HepG2 (cell line): ENCODE data around the gene WNT3. TPM values are rescaled to one million over a fixed set of nuclear protein-coding genes. Genes with fewer than 3 reads are reported as not detected.

Experiments used
- ATF3 ChIP-seq: sonication (generic); formaldehyde crosslinking; IDR thresholded peaks from 2 replicates; pipeline ENCODE4 v1.4.0; 2020; ENCODE audit warnings: missing genetic modification reagents
- CBX1 ChIP-seq: IDR thresholded peaks from one replicate; pipeline ENCODE4 v1.6.1; 2016; ENCODE audit warnings: antibody characterized with exemption, low read depth
- EHMT2 ChIP-seq: fragments of 200-600 bp; sonication (generic); IDR thresholded peaks from 2 replicates; pipeline ENCODE4 v1.7.0; 2017; ENCODE audit warnings: antibody characterized with exemption, low read depth, low read length, borderline replicate concordance
- FLYWCH1 ChIP-seq: sonication (generic); formaldehyde crosslinking; IDR thresholded peaks from 2 replicates; pipeline ENCODE4 v1.8.1; 2023; ENCODE audit warnings: mild to moderate bottlenecking, missing genetic modification reagents
- KAT7 ChIP-seq: IDR thresholded peaks from 2 replicates; pipeline ENCODE4 v1.6.1; 2018; ENCODE audit warnings: borderline replicate concordance, missing compliant biosample characterization
- PAX8 ChIP-seq: sonication (generic); formaldehyde crosslinking; IDR thresholded peaks from 2 replicates; pipeline ENCODE4 v1.8.0; 2022; ENCODE audit warnings: mild to moderate bottlenecking, missing genetic modification reagents, borderline replicate concordance
- PHF8 ChIP-seq: sonication (generic); formaldehyde crosslinking; IDR thresholded peaks from 2 replicates; pipeline ENCODE4 v1.5.0; 2020; ENCODE audit warnings: missing genetic modification reagents
- REST ChIP-seq, 2 experiments: IDR thresholded peaks; 2 replicates each; pipeline ENCODE4 v1.6.1; 2011 to 2012; ENCODE audit warnings: low read length in 2 of 2, borderline replicate concordance in 1 of 2, low read depth in 1 of 2, mild to moderate bottlenecking in 1 of 2, moderate library complexity in 1 of 2
- SOX5 ChIP-seq: IDR thresholded peaks from 2 replicates; pipeline ENCODE4 v1.6.1; 2016; ENCODE audit warnings: borderline replicate concordance
- ZFY ChIP-seq: sonication (generic); formaldehyde crosslinking; IDR thresholded peaks from 2 replicates; pipeline ENCODE4 v1.4.0; 2020; ENCODE audit warnings: missing genetic modification reagents
- ZNF350 ChIP-seq: sonication (generic); formaldehyde crosslinking; IDR thresholded peaks from 2 replicates; pipeline ENCODE4 v1.4.0; 2020; ENCODE audit warnings: mild to moderate bottlenecking, low read depth, missing genetic modification reagents, borderline replicate concordance
- ZNF354B ChIP-seq: sonication (generic); formaldehyde crosslinking; IDR thresholded peaks from 2 replicates; pipeline ENCODE4 v1.8.0; 2022; ENCODE audit warnings: mild to moderate bottlenecking, missing genetic modification reagents
- ZNF468 ChIP-seq: sonication (generic); formaldehyde crosslinking; IDR thresholded peaks from 2 replicates; pipeline ENCODE4 v1.8.0; 2022; ENCODE audit warnings: mild to moderate bottlenecking, moderate library complexity, missing genetic modification reagents
- ZNF569 ChIP-seq: sonication (generic); formaldehyde crosslinking; IDR thresholded peaks from 2 replicates; pipeline ENCODE4 v1.5.0; 2020; ENCODE audit warnings: mild to moderate bottlenecking, missing genetic modification reagents, moderate library complexity, borderline replicate concordance
- ZNF777 ChIP-seq: sonication (generic); formaldehyde crosslinking; IDR thresholded peaks from 2 replicates; pipeline ENCODE4 v1.4.0; 2020; ENCODE audit warnings: missing genetic modification reagents
- ZNF879 ChIP-seq: sonication (generic); formaldehyde crosslinking; IDR thresholded peaks from 2 replicates; pipeline ENCODE4 v1.8.1; 2023; ENCODE audit warnings: missing genetic modification reagents
- polyA plus RNA-seq, 8 experiments: library from polyadenylated mRNA; depleted of rRNA in 3 of 8; stranded (reverse) in 7 of 8; unstranded in 1 of 8; fragments of >200 nt; fragmentation: Illumina TruSeq in 4 of 8; extraction: Trizol in 4 of 8; gene quantifications; 2 replicates each; pipeline versions ENCODE4 v1.2.1 to v1.2.3, GENCODE V29; 2011 to 2016; ENCODE audit warnings: low read depth in 4 of 8, missing spikeins in 1 of 8, mixed read lengths in 1 of 8; ENCODE audit not compliant: insufficient read depth in 1 of 8
- total RNA-seq, 5 experiments: library from RNA; depleted of rRNA; stranded (reverse); fragments of >200 nt; fragmentation: Illumina TruSeq; extraction: Trizol; gene quantifications; 2 replicates each; pipeline ENCODE4 v1.2.3, GENCODE V29; 2016; ENCODE audit warnings: low read depth in 1 of 5
- TF ChIP-seq, protein P1 (sequence below): sonication (generic); formaldehyde crosslinking; IDR thresholded peaks from 2 replicates; pipeline ENCODE4 v1.5.0; 2020; ENCODE audit warnings: missing genetic modification reagents
- TF ChIP-seq, protein P2 (sequence below): sonication (generic); formaldehyde crosslinking; IDR thresholded peaks from 2 replicates; pipeline ENCODE4 v1.8.1; 2023; ENCODE audit warnings: missing genetic modification reagents, mild to moderate bottlenecking, borderline replicate concordance
- TF ChIP-seq, protein P3 (sequence below): sonication (generic); formaldehyde crosslinking; IDR thresholded peaks from 2 replicates; pipeline ENCODE4 v1.8.0; 2022; ENCODE audit warnings: missing genetic modification reagents, mild to moderate bottlenecking, borderline replicate concordance
- TF ChIP-seq, protein P4 (sequence below): sonication (generic); formaldehyde crosslinking; IDR thresholded peaks from 2 replicates; pipeline ENCODE4 v1.5.1; 2020; ENCODE audit warnings: mild to moderate bottlenecking, missing genetic modification reagents, moderate library complexity

The WNT3 gene
- total and polyA plus RNA-seq, 2 of the 13 experiments (the other 11 are each of a cell fraction or from before 2014, with no cell fraction given) = 8.5 to 10.3 TPM

DNA sequence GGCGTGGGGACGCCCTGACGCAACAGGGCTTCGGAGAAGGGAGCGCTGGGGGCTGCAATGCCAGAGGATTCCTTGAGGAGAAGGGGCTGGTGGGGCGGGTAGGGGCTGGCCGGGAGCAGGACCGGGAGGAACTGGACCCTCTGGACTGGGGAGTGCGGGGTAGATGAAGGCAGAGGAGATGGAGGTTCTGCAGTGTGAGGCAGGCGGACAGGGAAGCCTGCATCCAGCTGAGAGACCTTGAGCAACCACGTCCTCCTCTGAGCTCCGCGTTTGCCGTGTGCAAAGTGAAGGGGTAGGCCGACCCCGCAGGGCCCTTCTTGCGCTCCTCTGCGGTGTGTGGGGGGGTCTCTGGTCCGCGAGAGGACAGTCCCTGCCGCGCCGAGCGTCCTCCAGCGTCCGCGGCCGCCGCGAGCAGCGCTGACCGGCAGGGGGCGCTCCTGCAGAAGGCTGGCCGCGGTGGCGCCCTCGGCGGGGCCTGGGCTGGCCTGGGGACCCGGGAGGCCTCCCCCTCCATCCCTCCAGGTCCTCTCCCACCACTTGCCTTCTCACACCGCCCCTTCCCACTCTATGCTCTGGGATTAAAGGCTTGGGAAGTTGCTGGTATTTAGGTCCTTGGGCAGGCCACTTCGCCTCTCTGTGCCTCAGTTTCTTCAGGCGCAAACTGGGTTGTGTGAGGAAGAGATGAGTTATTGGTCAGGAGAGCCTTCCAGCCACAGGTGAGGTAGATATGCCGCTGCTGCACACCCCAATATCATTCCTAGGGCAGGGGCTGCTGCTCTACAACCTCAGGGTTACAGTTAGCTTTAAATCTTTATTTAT, 23.3 kb upstream of the WNT3 start (continued):
- TF ChIP-seq, protein P1, sequence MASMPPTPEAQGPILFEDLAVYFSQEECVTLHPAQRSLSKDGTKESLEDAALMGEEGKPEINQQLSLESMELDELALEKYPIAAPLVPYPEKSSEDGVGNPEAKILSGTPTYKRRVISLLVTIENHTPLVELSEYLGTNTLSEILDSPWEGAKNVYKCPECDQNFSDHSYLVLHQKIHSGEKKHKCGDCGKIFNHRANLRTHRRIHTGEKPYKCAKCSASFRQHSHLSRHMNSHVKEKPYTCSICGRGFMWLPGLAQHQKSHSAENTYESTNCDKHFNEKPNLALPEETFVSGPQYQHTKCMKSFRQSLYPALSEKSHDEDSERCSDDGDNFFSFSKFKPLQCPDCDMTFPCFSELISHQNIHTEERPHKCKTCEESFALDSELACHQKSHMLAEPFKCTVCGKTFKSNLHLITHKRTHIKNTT = no peak
- TF ChIP-seq ZFY (CRISPR knock-in tag) (peak; percentile 29; the same call in 1 of the 2 replicates), PHF8 (no peak), ZNF569 (CRISPR knock-in tag) (no peak), KAT7 (CRISPR knock-in tag) (no peak), ZNF468 (CRISPR knock-in tag) (no peak), SOX5 (CRISPR knock-in tag) (no peak), ZNF354B (CRISPR knock-in tag) (no peak), EHMT2 (no peak), REST (IDR thresholded peaks at IDR 0.05; ENCODE audit: borderline replicate concordance in 1 of 2, low read depth in 1 of 2, low read length in 2 of 2) (no peak), ATF3 (CRISPR knock-in tag) (0 out of 2 replicates have a peak, but pooled peaks have one; percentile 3), PAX8 (CRISPR knock-in tag) (0 out of 2 replicates have a peak, but pooled peaks have one; percentile 43), ZNF350 (CRISPR knock-in tag) (no peak), FLYWCH1 (CRISPR knock-in tag) (no peak), ZNF777 (CRISPR knock-in tag) (no peak), CBX1 (no peak), ZNF879 (no peak)
- TF ChIP-seq, protein P2, sequence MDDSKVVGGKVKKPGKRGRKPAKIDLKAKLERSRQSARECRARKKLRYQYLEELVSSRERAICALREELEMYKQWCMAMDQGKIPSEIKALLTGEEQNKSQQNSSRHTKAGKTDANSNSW (CRISPR knock-in tag) = no peak
- TF ChIP-seq, protein P3, sequence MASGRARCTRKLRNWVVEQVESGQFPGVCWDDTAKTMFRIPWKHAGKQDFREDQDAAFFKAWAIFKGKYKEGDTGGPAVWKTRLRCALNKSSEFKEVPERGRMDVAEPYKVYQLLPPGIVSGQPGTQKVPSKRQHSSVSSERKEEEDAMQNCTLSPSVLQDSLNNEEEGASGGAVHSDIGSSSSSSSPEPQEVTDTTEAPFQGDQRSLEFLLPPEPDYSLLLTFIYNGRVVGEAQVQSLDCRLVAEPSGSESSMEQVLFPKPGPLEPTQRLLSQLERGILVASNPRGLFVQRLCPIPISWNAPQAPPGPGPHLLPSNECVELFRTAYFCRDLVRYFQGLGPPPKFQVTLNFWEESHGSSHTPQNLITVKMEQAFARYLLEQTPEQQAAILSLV (CRISPR knock-in tag) = no peak
- TF ChIP-seq, protein P4, sequence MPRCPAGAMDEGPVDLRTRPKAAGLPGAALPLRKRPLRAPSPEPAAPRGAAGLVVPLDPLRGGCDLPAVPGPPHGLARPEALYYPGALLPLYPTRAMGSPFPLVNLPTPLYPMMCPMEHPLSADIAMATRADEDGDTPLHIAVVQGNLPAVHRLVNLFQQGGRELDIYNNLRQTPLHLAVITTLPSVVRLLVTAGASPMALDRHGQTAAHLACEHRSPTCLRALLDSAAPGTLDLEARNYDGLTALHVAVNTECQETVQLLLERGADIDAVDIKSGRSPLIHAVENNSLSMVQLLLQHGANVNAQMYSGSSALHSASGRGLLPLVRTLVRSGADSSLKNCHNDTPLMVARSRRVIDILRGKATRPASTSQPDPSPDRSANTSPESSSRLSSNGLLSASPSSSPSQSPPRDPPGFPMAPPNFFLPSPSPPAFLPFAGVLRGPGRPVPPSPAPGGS (CRISPR knock-in tag) = no peak
